ENCODE data around the gene DENND4C.
A peak's percentile ranks its signal among the peaks of the same experiment; 100 is the strongest.

Gene DENND4C

GRCh38 chr9:19408693-19409400 lies 178.4 kb downstream of the DENND4C start, which contains the start of gene ACER2:
ACER2 (plus strand) TSS chr9:19409009; CDS start chr9:19409085, 76 bp downstream.
- H2AK5ac ChIP-seq (ENCODE audit: low read depth, low read length), result peak within 1 kb of the TSS; percentile 33
- peak within 1 kb of the TSS; percentile 29 for H3K23ac ChIP-seq (ENCODE audit: low read depth, low read length, poor library complexity)
- H3K79me1 ChIP-seq (ENCODE audit: low read depth, low read length), result peaks cover 2% of the 10 kb centered on the region
- peak within 1 kb of the TSS; percentile 85 for H3K27ac ChIP-seq (replicated peaks; ENCODE audit: low read length)
- peak within 1 kb of the TSS; percentile 49 for H3K14ac ChIP-seq (ENCODE audit: low read length)
- peak within 1 kb of the TSS; percentile 92 for H3K4me2 ChIP-seq (ENCODE audit: insufficient read depth, low read length, poor library complexity, severe bottlenecking)
- H3K4me3 ChIP-seq (ENCODE audit: low read length in 2 of 2), result peak within 1 kb of the TSS; percentile 60 to 84
- peak within 1 kb of the TSS; percentile 97 for H2AFZ ChIP-seq (ENCODE audit: low read length)
- peaks cover 0 to 5% of the 10 kb centered on the region in 2 donors for H3K36me3 ChIP-seq (replicated peaks in 1 of 2; ENCODE audit: control insufficient read depth in 2 of 2, insufficient read depth in 2 of 2, low read length in 2 of 2)
- peak within 1 kb of the TSS; percentile 38 for H2BK15ac ChIP-seq (ENCODE audit: low read length)
- H3K9ac ChIP-seq (ENCODE audit: low read depth, low read length, poor library complexity), result peak within 1 kb of the TSS; percentile 91
- H2BK120ac ChIP-seq (ENCODE audit: low read depth, low read length), result peak within 1 kb of the TSS; percentile 53
- peak within 1 kb of the TSS; percentile 62 for H2BK5ac ChIP-seq (ENCODE audit: low read length)
- H3K4me1 ChIP-seq (ENCODE audit: control insufficient read depth in 2 of 2, insufficient read depth in 1 of 2, low read depth in 1 of 2, low read length in 2 of 2), result peaks cover 0 to 4% of the 10 kb centered on the region in 2 donors
- no peak within 1 kb of the TSS for H3K4ac ChIP-seq (ENCODE audit: low read length)
- peak within 1 kb of the TSS; percentile 14 for H2BK12ac ChIP-seq (ENCODE audit: low read length)
- WGBS, 2 donors (ENCODE audit: extremely low coverage in 2 of 2, insufficient read length in 2 of 2, insufficient replicate concordance in 1 of 2), result no CpG with 5 or more reads among the region's 61 CpGs
- peak; percentile 90 for DNase-seq (ENCODE audit: low spot score)
- no peak within 1 kb of the TSS for H4K91ac ChIP-seq (ENCODE audit: low read depth, low read length, poor library complexity)
- no peak within 1 kb of the TSS for H4K8ac ChIP-seq (ENCODE audit: low read depth, low read length)
- peak within 1 kb of the TSS; percentile 98 for H3K18ac ChIP-seq (ENCODE audit: low read length)
- H3K9me3 ChIP-seq (replicated peaks in 1 of 2; ENCODE audit: control insufficient read depth in 2 of 2, insufficient read depth in 1 of 2, low read depth in 1 of 2, low read length in 2 of 2), result peaks cover 0 to 1% of the 10 kb centered on the region in 2 donors
- H3K27me3 ChIP-seq (ENCODE audit: control insufficient read depth in 3 of 3, insufficient read depth in 3 of 3, low read depth in 1 of 3, low read length in 3 of 3), result peaks cover 0 to 9% (median 2%) of the 10 kb centered on the region in 3 experiments

DNA sequence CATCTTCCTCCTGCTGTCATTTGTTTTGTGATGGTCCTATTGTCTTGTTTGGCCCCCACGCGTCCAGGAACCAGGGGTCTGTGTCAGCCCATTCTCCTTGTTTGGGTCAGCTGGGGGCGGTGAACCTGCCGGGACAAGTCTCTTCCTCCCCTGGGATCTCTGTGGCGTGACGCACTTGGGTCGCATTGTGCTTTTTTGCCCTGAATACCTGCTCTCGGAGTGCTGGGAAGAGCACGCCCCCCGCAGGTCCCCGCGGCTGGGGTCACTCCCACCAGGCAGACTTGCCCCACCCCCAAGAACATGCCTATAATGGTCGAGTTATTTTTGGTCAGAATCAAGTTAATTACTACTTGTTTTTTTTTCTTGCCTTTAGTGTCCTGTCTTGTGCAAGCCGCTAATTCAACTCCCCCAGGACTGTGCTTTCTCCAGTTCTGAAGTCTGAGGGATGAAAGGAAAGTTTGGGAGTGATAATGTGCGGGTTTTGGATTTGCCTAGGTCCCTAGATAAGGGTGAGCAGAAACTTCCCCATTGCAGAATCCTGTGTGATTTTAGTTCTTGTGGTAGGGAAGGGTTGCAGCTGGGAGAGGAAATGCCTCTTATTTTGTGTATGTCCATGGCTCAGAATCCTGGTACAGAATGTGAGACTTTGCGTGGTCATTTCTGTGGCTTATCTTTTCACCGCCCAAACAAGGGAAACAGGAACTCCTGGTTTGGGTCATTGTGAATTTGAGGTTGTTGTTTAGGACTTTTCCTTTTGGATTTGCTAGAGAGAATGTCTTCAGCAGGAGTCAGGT lies 179.1 kb downstream of the DENND4C start:
- H2BK5ac ChIP-seq (ENCODE audit: low read length), result peak overlapping the region; percentile 62

GRCh38 chr9:19410195-19410503 lies 179.7 kb downstream of the DENND4C start:
- DNase-seq (ENCODE audit: low spot score), result no peak
- Histone ChIP-seq H3K4me1 (ENCODE audit: control insufficient read depth in 2 of 2, insufficient read depth in 1 of 2, low read depth in 1 of 2, low read length in 2 of 2) (peaks cover 0 to 7% of the 10 kb centered on the region in 2 donors), H3K18ac (ENCODE audit: low read length) (no peak overlapping the region), H3K4me2 (ENCODE audit: insufficient read depth, low read length, poor library complexity, severe bottlenecking) (no peak overlapping the region), H3K36me3 (replicated peaks in 1 of 2; ENCODE audit: control insufficient read depth in 2 of 2, insufficient read depth in 2 of 2, low read length in 2 of 2) (peaks cover 0 to 5% of the 10 kb centered on the region in 2 donors), H3K14ac (ENCODE audit: low read length) (no peak overlapping the region), H4K91ac (ENCODE audit: low read depth, low read length, poor library complexity) (no peak overlapping the region), H2AFZ (ENCODE audit: low read length) (peak overlapping the region; percentile 97), H3K23ac (ENCODE audit: low read depth, low read length, poor library complexity) (no peak overlapping the region), H2BK15ac (ENCODE audit: low read length) (no peak overlapping the region), H3K4ac (ENCODE audit: low read length) (no peak overlapping the region), H3K9me3 (replicated peaks in 1 of 2; ENCODE audit: control insufficient read depth in 2 of 2, insufficient read depth in 1 of 2, low read depth in 1 of 2, low read length in 2 of 2) (no peaks in the 10 kb centered on the region), H2AK5ac (ENCODE audit: low read depth, low read length) (no peak overlapping the region), H2BK12ac (ENCODE audit: low read length) (no peak overlapping the region), H3K27ac (replicated peaks; ENCODE audit: low read length) (no peak overlapping the region), H3K27me3 (ENCODE audit: control insufficient read depth in 3 of 3, insufficient read depth in 3 of 3, low read depth in 1 of 3, low read length in 3 of 3) (peaks cover 0 to 9% (median 0%) of the 10 kb centered on the region in 3 experiments), H2BK120ac (ENCODE audit: low read depth, low read length) (no peak overlapping the region), H4K8ac (ENCODE audit: low read depth, low read length) (no peak overlapping the region), H3K79me1 (ENCODE audit: low read depth, low read length) (peaks cover 2% of the 10 kb centered on the region), H3K9ac (ENCODE audit: low read depth, low read length, poor library complexity) (no peak overlapping the region), H3K4me3 (ENCODE audit: low read length in 2 of 2) (peak overlapping the region in 1 of 2 donors; percentile 60), H2BK5ac (ENCODE audit: low read length) (no peak overlapping the region)
- WGBS, 2 donors (ENCODE audit: extremely low coverage in 2 of 2, insufficient read length in 2 of 2, insufficient replicate concordance in 1 of 2), result no CpG with 5 or more reads among the region's 2 CpGs

More for the DNA sequence above, 179.1 kb downstream of the DENND4C start:
- H3K36me3 ChIP-seq (replicated peaks in 1 of 2; ENCODE audit: control insufficient read depth in 2 of 2, insufficient read depth in 2 of 2, low read length in 2 of 2), result peaks cover 0 to 5% of the 10 kb centered on the region in 2 donors
- no peak overlapping the region for H3K23ac ChIP-seq (ENCODE audit: low read depth, low read length, poor library complexity)
- H2AFZ ChIP-seq (ENCODE audit: low read length), result peak overlapping the region; percentile 97
- peak overlapping the region; percentile 60 to 84 for H3K4me3 ChIP-seq (ENCODE audit: low read length in 2 of 2)
- H3K79me1 ChIP-seq (ENCODE audit: low read depth, low read length), result peaks cover 2% of the 10 kb centered on the region
- peak overlapping the region; percentile 38 for H2BK15ac ChIP-seq (ENCODE audit: low read length)
- peak overlapping the region; percentile 91 for H3K9ac ChIP-seq (ENCODE audit: low read depth, low read length, poor library complexity)
- H4K8ac ChIP-seq (ENCODE audit: low read depth, low read length), result no peak overlapping the region
- peak overlapping the region; percentile 14 for H3K14ac ChIP-seq (ENCODE audit: low read length)
- no CpG with 5 or more reads among the region's 17 CpGs for WGBS, 2 donors (ENCODE audit: extremely low coverage in 2 of 2, insufficient read length in 2 of 2, insufficient replicate concordance in 1 of 2)
- H2BK120ac ChIP-seq (ENCODE audit: low read depth, low read length), result peak overlapping the region; percentile 53
- peak overlapping the region; percentile 98 for H3K18ac ChIP-seq (ENCODE audit: low read length)
- peak overlapping the region; percentile 85 for H3K27ac ChIP-seq (replicated peaks; ENCODE audit: low read length)
- peaks cover 0 to 7% of the 10 kb centered on the region in 2 donors for H3K4me1 ChIP-seq (ENCODE audit: control insufficient read depth in 2 of 2, insufficient read depth in 1 of 2, low read depth in 1 of 2, low read length in 2 of 2)
- DNase-seq (ENCODE audit: low spot score), result no peak
- H3K4ac ChIP-seq (ENCODE audit: low read length), result no peak overlapping the region
- H2BK12ac ChIP-seq (ENCODE audit: low read length), result peak overlapping the region; percentile 14
- H4K91ac ChIP-seq (ENCODE audit: low read depth, low read length, poor library complexity), result no peak overlapping the region
- H3K9me3 ChIP-seq (replicated peaks in 1 of 2; ENCODE audit: control insufficient read depth in 2 of 2, insufficient read depth in 1 of 2, low read depth in 1 of 2, low read length in 2 of 2), result no peaks in the 10 kb centered on the region
- peak overlapping the region; percentile 92 for H3K4me2 ChIP-seq (ENCODE audit: insufficient read depth, low read length, poor library complexity, severe bottlenecking)
- H2AK5ac ChIP-seq (ENCODE audit: low read depth, low read length), result no peak overlapping the region
- peaks cover 0 to 9% (median 0%) of the 10 kb centered on the region in 3 experiments for H3K27me3 ChIP-seq (ENCODE audit: control insufficient read depth in 3 of 3, insufficient read depth in 3 of 3, low read depth in 1 of 3, low read length in 3 of 3)

DNA sequence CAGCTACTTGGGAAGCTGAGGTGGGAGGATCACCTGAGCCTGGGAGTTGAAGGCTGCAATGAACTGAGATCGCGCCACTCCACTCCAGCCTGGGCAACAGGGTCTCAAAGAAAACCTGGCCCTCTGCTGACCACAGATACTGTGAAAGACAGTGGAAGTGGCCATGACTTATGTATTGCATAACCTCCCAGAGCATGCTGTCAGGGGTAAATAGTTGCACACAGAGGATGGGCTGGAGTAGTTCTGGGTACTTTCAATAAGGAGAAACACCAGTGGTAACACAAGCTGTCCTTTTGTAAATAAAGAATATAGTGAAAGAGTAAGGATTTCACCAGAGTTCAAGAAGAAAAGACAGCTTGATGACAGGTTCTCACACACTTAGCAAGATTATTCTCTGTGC lies 180.1 kb downstream of the DENND4C start:
- WGBS, 2 donors (ENCODE audit: extremely low coverage in 2 of 2, insufficient read length in 2 of 2, insufficient replicate concordance in 1 of 2), result no CpG with 5 or more reads among the region's 2 CpGs
- peaks cover 0 to 5% of the 10 kb centered on the region in 2 donors for H3K36me3 ChIP-seq (replicated peaks in 1 of 2; ENCODE audit: control insufficient read depth in 2 of 2, insufficient read depth in 2 of 2, low read length in 2 of 2)
- no peak overlapping the region for H2BK15ac ChIP-seq (ENCODE audit: low read length)
- no peak overlapping the region for H3K18ac ChIP-seq (ENCODE audit: low read length)
- no peak overlapping the region for H4K8ac ChIP-seq (ENCODE audit: low read depth, low read length)
- H2AFZ ChIP-seq (ENCODE audit: low read length), result no peak overlapping the region
- H3K9ac ChIP-seq (ENCODE audit: low read depth, low read length, poor library complexity), result no peak overlapping the region
- H2AK5ac ChIP-seq (ENCODE audit: low read depth, low read length), result no peak overlapping the region
- H2BK12ac ChIP-seq (ENCODE audit: low read length), result no peak overlapping the region
- H3K27ac ChIP-seq (replicated peaks; ENCODE audit: low read length), result no peak overlapping the region
- H3K79me1 ChIP-seq (ENCODE audit: low read depth, low read length), result peaks cover 2% of the 10 kb centered on the region
- no peak overlapping the region for H3K14ac ChIP-seq (ENCODE audit: low read length)
- H3K4me2 ChIP-seq (ENCODE audit: insufficient read depth, low read length, poor library complexity, severe bottlenecking), result no peak overlapping the region
- H3K4me3 ChIP-seq (ENCODE audit: low read length in 2 of 2), result no peak overlapping the region
- peaks cover 0 to 9% (median 0%) of the 10 kb centered on the region in 3 experiments for H3K27me3 ChIP-seq (ENCODE audit: control insufficient read depth in 3 of 3, insufficient read depth in 3 of 3, low read depth in 1 of 3, low read length in 3 of 3)
- H4K91ac ChIP-seq (ENCODE audit: low read depth, low read length, poor library complexity), result no peak overlapping the region
- no peak overlapping the region for H2BK5ac ChIP-seq (ENCODE audit: low read length)
- H3K4ac ChIP-seq (ENCODE audit: low read length), result no peak overlapping the region
- H2BK120ac ChIP-seq (ENCODE audit: low read depth, low read length), result no peak overlapping the region
- peaks cover 0 to 7% of the 10 kb centered on the region in 2 donors for H3K4me1 ChIP-seq (ENCODE audit: control insufficient read depth in 2 of 2, insufficient read depth in 1 of 2, low read depth in 1 of 2, low read length in 2 of 2)
- H3K23ac ChIP-seq (ENCODE audit: low read depth, low read length, poor library complexity), result no peak overlapping the region
- no peaks in the 10 kb centered on the region for H3K9me3 ChIP-seq (replicated peaks in 1 of 2; ENCODE audit: control insufficient read depth in 2 of 2, insufficient read depth in 1 of 2, low read depth in 1 of 2, low read length in 2 of 2)
- DNase-seq (ENCODE audit: low spot score), result no peak
